GM06990 (cell line): ENCODE data around the gene ZGPAT.

ENCODE experiments used
- DNase-seq: peaks from one replicate; pipeline ENCODE4 v3.0.0-alpha.2; 2011; ENCODE audit not compliant: insufficient read length; ENCODE audit errors: extremely low read depth
- H3K27me3 ChIP-seq: replicated peaks from 2 replicates; pipeline ENCODE4 v1.6.0; 2011; ENCODE audit warnings: low read length; ENCODE audit not compliant: control insufficient read depth, insufficient read depth
- H3K36me3 ChIP-seq: 2 replicates; pipeline ENCODE4 v1.5.1; 2011; ENCODE audit warnings: low read length; ENCODE audit not compliant: control insufficient read depth, insufficient read depth
- H3K4me3 ChIP-seq: replicated peaks from 2 replicates; pipeline ENCODE4 v1.5.1; 2011; ENCODE audit warnings: low read depth, mild to moderate bottlenecking, control low read depth, low read length
- TF ChIP-seq, protein P1 (sequence below): IDR thresholded peaks from 2 replicates; pipeline ENCODE4 v1.5.1; 2011; ENCODE audit warnings: low read length, control low read depth, mild to moderate bottlenecking, inconsistent platforms; ENCODE audit not compliant: insufficient read depth, poor library complexity, severe bottlenecking

ZGPAT gene

DNA sequence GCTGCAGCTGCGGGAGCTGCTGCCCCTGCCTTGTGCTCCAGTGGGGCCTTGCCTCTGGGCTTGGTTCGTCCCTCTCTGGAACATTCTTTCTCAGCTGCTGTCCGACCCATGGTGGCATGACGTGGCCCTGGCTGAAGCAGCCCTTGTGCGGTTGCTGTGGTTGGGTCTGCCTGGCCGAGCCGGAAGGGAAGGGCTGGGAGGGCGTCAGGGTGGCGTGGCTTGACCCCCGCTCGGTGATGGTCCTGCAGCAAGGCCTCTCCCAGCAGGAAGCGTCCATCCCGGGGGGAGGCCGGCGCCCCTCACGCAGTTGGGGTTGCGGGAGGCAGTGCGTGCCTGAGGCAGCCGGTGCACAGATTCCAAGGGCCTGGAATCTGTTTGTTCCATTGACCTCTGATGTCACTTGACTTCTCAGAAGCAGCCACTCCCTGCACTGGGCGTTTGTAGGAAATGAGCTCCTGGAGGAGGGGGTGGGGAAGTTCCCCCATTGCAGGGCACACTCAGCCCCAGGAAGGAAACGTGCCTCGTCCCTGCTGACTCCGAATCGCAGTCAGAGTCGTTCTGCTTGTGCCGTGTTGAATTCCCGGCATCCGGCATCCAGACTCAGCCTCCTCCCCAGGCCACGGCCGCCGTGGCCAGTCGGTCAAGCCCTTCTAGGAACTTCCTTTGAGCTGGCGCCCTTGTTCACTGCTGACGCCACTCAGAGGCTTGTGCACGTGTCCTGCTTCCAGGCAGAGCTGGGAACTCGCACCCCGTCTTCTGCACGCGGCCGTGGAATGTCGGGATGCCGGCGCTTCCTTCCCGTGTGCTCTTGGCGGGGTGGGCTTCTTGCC lies 21.1 kb upstream of the ZGPAT start:
- DNase-seq = no peak
- TF ChIP-seq, protein P1, sequence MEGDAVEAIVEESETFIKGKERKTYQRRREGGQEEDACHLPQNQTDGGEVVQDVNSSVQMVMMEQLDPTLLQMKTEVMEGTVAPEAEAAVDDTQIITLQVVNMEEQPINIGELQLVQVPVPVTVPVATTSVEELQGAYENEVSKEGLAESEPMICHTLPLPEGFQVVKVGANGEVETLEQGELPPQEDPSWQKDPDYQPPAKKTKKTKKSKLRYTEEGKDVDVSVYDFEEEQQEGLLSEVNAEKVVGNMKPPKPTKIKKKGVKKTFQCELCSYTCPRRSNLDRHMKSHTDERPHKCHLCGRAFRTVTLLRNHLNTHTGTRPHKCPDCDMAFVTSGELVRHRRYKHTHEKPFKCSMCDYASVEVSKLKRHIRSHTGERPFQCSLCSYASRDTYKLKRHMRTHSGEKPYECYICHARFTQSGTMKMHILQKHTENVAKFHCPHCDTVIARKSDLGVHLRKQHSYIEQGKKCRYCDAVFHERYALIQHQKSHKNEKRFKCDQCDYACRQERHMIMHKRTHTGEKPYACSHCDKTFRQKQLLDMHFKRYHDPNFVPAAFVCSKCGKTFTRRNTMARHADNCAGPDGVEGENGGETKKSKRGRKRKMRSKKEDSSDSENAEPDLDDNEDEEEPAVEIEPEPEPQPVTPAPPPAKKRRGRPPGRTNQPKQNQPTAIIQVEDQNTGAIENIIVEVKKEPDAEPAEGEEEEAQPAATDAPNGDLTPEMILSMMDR = no peak
- Histone ChIP-seq H3K36me3 (0 out of 2 replicates have a peak, but pooled peaks cover 2% of the 10 kb centered on the region), H3K27me3 (no peaks in the 10 kb centered on the region), H3K4me3 (no peak overlapping the region)

DNA sequence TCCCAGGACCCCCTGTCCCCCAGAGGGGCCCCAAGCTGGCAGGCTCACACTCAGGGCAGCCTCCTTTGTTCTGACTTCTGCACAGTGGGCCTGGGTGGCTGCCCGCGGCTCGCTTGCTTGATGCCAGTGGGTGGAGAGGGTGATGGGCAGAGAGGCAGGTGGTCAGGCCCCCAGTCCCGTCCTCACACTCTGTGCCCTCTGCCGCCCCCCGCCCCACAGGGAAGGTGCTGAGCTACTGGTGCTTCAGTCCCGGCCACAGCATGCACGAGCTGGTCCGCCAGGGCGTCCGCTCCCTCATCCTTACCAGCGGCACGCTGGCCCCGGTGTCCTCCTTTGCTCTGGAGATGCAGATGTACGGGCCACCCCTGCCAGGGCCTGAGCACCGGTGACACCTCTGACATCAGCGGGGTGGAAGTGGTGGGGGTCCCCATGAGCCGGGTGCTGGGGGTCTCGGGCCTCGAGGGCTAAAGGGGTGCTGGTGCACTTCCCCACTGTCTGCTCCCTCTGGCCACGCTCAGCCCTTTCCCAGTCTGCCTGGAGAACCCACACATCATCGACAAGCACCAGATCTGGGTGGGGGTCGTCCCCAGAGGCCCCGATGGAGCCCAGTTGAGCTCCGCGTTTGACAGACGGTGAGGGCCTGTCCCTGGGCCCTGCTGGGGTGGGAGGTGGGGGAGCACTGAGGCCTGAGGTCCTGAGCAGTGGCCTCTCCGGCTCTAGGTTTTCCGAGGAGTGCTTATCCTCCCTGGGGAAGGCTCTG lies 20.2 kb upstream of the ZGPAT start:
- no peak for DNase-seq
- no peaks in the 10 kb centered on the region for H3K27me3 ChIP-seq
- no peak overlapping the region for H3K4me3 ChIP-seq
- TF ChIP-seq, protein P1 = no peak
- H3K36me3 ChIP-seq = 0 out of 2 replicates have a peak, but pooled peaks cover 1% of the 10 kb centered on the region

DNA sequence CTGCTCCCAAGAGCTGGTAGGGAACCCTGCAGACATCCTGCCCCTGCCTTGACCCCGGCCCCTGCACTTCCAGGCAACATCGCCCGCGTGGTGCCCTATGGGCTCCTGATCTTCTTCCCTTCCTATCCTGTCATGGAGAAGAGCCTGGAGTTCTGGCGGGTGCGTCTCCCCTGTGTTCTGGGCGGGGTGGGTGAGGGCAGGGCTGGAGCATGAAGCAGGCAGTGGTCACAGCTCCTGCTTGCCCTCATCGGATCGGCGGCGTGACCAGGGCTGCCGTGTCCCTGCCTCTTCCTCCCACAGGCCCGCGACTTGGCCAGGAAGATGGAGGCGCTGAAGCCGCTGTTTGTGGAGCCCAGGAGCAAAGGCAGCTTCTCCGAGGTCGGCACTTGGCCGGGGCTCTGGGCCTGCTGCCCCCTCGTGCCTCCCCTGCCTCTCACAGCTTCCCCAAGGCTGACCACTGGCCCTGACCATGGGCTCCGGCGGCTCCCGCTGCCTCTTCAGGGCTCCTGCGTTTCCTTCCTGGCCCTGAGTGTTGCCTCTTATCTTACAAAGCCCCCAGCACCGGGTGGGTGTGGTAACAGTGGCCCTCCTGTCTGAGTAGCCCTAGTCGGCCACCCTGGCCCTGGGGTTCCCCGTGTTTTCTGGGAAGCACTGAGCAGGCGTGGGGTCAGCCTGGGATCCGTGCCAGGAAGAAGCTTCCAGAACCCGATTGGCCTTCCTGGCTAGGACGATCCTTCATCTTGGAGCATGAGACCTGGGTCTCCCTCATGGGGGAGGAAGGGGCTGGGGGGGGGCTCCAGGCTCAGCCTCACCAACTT lies 19.4 kb upstream of the ZGPAT start:
- TF ChIP-seq, protein P1 = no peak
- no peaks in the 10 kb centered on the region for H3K36me3 ChIP-seq
- H3K4me3 ChIP-seq = no peak overlapping the region
- no peaks in the 10 kb centered on the region for H3K27me3 ChIP-seq
- DNase-seq = no peak

DNA sequence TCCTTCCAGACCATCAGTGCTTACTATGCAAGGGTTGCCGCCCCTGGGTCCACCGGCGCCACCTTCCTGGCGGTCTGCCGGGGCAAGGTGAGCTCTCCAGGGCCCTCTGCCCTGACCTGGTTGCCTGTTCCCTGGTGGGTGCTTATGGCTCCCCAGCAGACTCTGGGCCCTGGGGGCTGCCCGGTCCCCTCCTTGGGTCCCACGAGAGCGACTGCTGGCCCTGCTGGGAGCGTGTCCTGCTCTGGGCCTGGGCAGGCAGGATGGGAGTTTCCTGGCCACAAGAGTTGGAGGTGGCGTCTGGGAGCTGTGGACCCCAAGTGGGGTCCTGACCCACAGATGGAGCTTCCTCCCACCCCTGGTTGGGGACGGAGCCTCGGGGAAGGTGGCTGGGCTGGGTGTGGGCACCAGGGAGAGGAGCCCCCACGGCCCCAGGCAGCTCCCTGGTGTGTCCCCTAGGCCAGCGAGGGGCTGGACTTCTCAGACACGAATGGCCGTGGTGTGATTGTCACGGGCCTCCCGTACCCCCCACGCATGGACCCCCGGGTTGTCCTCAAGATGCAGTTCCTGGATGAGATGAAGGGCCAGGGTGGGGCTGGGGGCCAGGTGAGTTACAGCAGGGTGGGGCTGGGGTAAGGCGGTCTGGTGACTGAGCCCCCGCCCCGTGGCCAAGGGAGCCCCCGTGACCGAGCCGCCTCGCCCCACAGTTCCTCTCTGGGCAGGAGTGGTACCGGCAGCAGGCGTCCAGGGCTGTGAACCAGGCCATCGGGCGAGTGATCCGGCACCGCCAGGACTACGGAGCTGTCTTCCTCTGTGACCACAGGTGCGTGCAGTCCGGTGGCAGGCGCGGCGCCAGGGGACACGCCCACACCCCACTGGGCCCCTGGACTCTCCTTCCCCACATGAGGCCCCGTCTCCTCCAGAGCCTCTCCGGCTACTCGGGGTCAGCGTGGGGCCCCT lies 18.5 kb upstream of the ZGPAT start:
- TF ChIP-seq, protein P1 = no peak
- H3K27me3 ChIP-seq = no peaks in the 10 kb centered on the region
- H3K4me3 ChIP-seq = no peak overlapping the region
- peaks cover 3% of the 10 kb centered on the region; the same call in 1 of the 2 replicates for H3K36me3 ChIP-seq
- no peak for DNase-seq
